Osteocyte (in vitro differentiated cells): ENCODE data around the gene C4orf50. TPM values are rescaled to one million over a fixed set of nuclear protein-coding genes. Genes with fewer than 3 reads are reported as not detected.

Source experiments
- DNase-seq: peaks from one replicate; pipeline ENCODE4 v3.0.0; 2021; ENCODE audit warnings: mixed read lengths; ENCODE audit not compliant: unreplicated experiment; ENCODE audit errors: extremely low spot score
- H3K27ac Mint-ChIP-seq: one replicate; pipeline ENCODE4 v1.8.0; 2021; ENCODE audit warnings: mild to moderate bottlenecking, mixed read lengths; ENCODE audit not compliant: unreplicated experiment
- H3K27me3 Mint-ChIP-seq: one replicate; pipeline ENCODE4 v1.8.0; 2021; ENCODE audit warnings: mixed read lengths; ENCODE audit not compliant: unreplicated experiment
- H3K36me3 Mint-ChIP-seq: one replicate; pipeline ENCODE4 v1.8.0; 2021; ENCODE audit warnings: mixed read lengths; ENCODE audit not compliant: unreplicated experiment
- H3K4me1 Mint-ChIP-seq: one replicate; pipeline ENCODE4 v1.8.0; 2021; ENCODE audit warnings: mixed read lengths; ENCODE audit not compliant: unreplicated experiment
- H3K4me3 Mint-ChIP-seq: one replicate; pipeline ENCODE4 v1.8.0; 2021; ENCODE audit warnings: mild to moderate bottlenecking, moderate library complexity, mixed read lengths; ENCODE audit not compliant: unreplicated experiment
- H3K9me3 Mint-ChIP-seq: one replicate; pipeline ENCODE4 v1.8.0; 2021; ENCODE audit warnings: mixed read lengths; ENCODE audit not compliant: unreplicated experiment
- total RNA-seq: library from RNA; stranded (reverse); gene quantifications from 2 replicates; pipeline ENCODE4 v1.2.1, GENCODE V29; 2021
- TF ChIP-seq, protein P1 (sequence below): fragments of 200-600 bp; sonication (generic); IDR thresholded peaks from 2 replicates; pipeline ENCODE4 v1.5.0; 2021; ENCODE audit warnings: antibody characterized with exemption, mild to moderate bottlenecking, moderate library complexity

C4orf50 gene
- total RNA-seq, 1 donor from 2014 or later = not detected

DNA sequence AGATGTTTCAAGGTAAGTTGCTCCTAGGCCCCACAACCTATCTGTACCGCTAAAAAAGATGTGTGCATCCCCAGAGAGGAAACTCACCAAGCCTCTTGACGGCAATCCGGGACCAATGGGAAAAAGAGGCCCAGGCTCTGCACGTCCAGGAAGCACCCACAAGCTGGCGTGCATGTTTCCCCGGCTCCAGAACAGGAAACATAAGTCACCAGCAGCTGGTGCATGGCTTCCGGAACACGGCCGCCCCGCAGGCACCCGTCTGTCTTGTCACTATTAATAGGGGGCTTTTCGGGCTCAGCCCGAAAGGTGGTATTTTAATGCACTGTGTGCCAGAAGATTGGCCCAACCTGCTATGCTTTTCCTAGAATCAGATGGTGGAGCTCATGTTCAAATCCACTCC, 147.5 kb downstream of the C4orf50 start:
- DNase-seq = no peak
- H3K4me3 Mint-ChIP-seq = no peak overlapping the region
- H3K27me3 Mint-ChIP-seq = peaks cover 3% of the 10 kb centered on the region
- H3K4me1 Mint-ChIP-seq = peaks cover 17% of the 10 kb centered on the region
- H3K36me3 Mint-ChIP-seq = no peaks in the 10 kb centered on the region
- no peak overlapping the region for H3K27ac Mint-ChIP-seq
- no peaks in the 10 kb centered on the region for H3K9me3 Mint-ChIP-seq
- TF ChIP-seq, protein P1, sequence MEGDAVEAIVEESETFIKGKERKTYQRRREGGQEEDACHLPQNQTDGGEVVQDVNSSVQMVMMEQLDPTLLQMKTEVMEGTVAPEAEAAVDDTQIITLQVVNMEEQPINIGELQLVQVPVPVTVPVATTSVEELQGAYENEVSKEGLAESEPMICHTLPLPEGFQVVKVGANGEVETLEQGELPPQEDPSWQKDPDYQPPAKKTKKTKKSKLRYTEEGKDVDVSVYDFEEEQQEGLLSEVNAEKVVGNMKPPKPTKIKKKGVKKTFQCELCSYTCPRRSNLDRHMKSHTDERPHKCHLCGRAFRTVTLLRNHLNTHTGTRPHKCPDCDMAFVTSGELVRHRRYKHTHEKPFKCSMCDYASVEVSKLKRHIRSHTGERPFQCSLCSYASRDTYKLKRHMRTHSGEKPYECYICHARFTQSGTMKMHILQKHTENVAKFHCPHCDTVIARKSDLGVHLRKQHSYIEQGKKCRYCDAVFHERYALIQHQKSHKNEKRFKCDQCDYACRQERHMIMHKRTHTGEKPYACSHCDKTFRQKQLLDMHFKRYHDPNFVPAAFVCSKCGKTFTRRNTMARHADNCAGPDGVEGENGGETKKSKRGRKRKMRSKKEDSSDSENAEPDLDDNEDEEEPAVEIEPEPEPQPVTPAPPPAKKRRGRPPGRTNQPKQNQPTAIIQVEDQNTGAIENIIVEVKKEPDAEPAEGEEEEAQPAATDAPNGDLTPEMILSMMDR = no peak

DNA sequence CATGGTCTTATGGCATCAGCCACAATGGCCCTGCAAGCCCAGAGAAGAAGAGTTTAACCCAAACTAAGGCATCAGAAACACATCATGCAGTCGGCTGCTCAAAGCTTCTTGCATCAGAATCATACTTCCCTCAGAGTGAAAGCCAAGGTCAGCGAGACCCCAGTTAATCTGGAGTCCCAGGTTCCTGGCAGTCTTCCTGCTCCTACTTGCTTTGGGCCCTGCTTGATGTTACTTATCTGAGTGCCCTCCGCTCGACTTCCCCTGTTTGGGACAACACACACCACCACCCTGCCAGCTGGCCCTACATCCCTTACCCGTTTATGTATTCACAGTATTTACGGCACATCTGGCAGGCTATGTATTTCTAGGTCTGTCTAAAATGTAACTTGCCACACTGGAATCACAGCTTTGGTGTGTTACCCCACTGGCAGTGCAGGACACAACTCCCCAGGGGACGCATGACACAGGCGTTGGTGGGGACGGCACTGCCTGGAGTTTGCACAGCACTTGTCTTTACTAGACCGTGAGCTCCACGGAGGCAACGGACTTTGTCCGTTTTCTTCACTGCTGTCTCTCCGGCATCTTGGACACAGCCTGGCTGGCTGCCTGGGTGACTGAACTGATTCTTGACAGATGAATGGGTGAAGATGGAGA, 148.1 kb downstream of the C4orf50 start:
- H3K27me3 Mint-ChIP-seq = peaks cover 3% of the 10 kb centered on the region
- H3K9me3 Mint-ChIP-seq = no peaks in the 10 kb centered on the region
- peaks cover 13% of the 10 kb centered on the region for H3K4me1 Mint-ChIP-seq
- H3K27ac Mint-ChIP-seq = no peak overlapping the region
- H3K4me3 Mint-ChIP-seq = no peak overlapping the region
- no peak for DNase-seq
- TF ChIP-seq, protein P1 = no peak
- no peaks in the 10 kb centered on the region for H3K36me3 Mint-ChIP-seq

DNA sequence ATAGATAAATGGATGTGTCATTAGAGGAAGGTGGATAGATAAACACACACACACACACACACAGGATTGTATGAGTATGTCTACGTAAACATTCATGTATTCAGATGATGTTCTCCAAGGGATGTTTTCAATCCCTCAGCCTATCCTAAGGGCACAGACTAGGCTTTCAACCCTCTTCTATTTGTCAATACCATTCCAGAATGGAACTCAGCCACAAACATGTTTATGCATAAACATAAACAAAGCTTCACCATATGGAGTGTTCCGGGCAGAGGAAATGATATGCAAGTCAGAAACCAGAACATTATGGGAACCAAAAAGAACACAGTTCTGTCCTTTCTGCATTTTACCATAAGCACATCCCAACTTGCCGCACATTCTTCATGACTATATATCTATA, 150.4 kb downstream of the C4orf50 start:
- no peaks in the 10 kb centered on the region for H3K36me3 Mint-ChIP-seq
- H3K4me3 Mint-ChIP-seq = no peak overlapping the region
- TF ChIP-seq, protein P1 = no peak
- peaks cover 9% of the 10 kb centered on the region for H3K4me1 Mint-ChIP-seq
- no peak overlapping the region for H3K27ac Mint-ChIP-seq
- no peaks in the 10 kb centered on the region for H3K9me3 Mint-ChIP-seq
- no peak for DNase-seq
- no peaks in the 10 kb centered on the region for H3K27me3 Mint-ChIP-seq

DNA sequence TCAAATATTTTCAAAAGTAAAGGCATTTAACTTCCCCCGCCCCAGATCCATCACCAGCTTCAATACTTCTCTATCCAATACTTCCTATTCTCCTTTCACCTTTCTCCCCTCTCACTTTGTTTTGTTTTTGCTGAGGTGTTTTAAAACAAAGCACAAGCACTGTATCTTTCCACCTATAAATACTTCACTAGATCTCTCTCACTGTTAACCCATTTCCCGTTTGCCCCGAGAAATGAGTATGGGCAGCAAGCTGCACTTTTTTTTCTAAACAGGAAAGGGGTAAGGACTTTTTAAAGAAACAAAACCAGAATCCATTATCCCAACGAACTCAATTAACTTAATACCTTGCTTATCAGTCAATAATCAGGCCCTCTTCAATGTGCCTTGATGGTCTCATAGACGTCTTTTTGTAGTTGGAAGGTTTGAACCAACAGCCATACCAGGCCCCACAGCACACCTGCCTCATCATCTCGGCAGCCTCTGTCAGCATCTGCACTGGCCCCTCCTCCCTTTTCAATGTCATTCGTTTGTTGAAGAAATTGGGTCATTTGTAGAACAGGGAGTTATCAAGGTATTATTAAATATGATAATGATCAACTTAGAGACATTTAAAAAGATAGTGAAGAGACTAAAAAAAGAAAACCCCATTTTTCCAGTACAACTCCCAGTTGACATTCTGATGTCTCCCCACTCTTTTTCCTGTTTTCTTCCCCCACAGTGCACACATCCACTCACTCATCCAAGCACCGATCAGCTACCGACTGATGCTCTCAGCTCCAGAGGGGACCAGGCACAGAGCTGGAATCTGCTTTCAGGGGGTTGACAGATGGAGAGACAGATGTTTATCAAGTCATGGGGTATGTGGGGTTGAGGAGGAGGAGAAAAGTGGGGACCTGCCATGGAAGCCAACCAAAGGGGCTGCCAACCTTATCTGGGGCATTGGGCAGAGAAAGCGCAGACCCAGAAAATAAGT, 151.1 kb downstream of the C4orf50 start:
- no peaks in the 10 kb centered on the region for H3K27me3 Mint-ChIP-seq
- no peak for DNase-seq
- H3K36me3 Mint-ChIP-seq = no peaks in the 10 kb centered on the region
- no peak overlapping the region for H3K27ac Mint-ChIP-seq
- no peak overlapping the region for H3K4me3 Mint-ChIP-seq
- TF ChIP-seq, protein P1 = no peak
- no peaks in the 10 kb centered on the region for H3K9me3 Mint-ChIP-seq
- peaks cover 9% of the 10 kb centered on the region for H3K4me1 Mint-ChIP-seq
